Tibial nerve (tissue), 4 donors: ENCODE results near the gene PSPN.

Experiments
- CTCF ChIP-seq, 5 experiments: fragments of 200-600 bp in 3 of 5; fragments of 450-650 bp in 2 of 5; sonication (generic) in 3 of 5; IDR thresholded peaks; one replicate each; pipeline ENCODE4 v1.5.1; 2016 to 2019; ENCODE audit warnings: antibody characterized with exemption in 5 of 5, mild to moderate bottlenecking in 3 of 5, moderate library complexity in 2 of 5
- EP300 ChIP-seq, 2 donors: sonication (generic); formaldehyde crosslinking; IDR thresholded peaks; one replicate each; pipeline ENCODE4 v1.6.1; 2017; ENCODE audit warnings: antibody characterized with exemption in 2 of 2, mild to moderate bottlenecking in 1 of 2
- POLR2A ChIP-seq, 2 donors: fragments of 450-650 bp; IDR thresholded peaks; one replicate each; pipeline ENCODE4 v1.6.1; 2017; ENCODE audit warnings: antibody characterized with exemption in 2 of 2, mild to moderate bottlenecking in 2 of 2, moderate library complexity in 2 of 2

- TF ChIP-seq EP300 (IDR thresholded peaks at IDR 0.05) (no peak), CTCF (IDR thresholded peaks at IDR 0.05) (no peak), POLR2A (IDR thresholded peaks at IDR 0.05) (no peak)
Observed at GRCh38 chr19:6412061-6412446, 36.3 kb upstream of the PSPN start.
